GM23338 (cell line): ENCODE results near the gene WNK2. TPM values are rescaled to one million over a fixed set of nuclear protein-coding genes. Genes with fewer than 3 reads are reported as not detected.

Experiments used
- ATAC-seq: fragments of 200-7000 bp; cut with Tn5 transposase; 3 replicates; pipeline ENCODE4 v1.9.1; 2020
- DNase-seq: peaks from one replicate; pipeline ENCODE4 v3.0.0-alpha.2; 2015; ENCODE audit warnings: low spot score
- H2AFZ ChIP-seq: fragments of 200-600 bp; sonication (generic); 2 replicates; pipeline ENCODE4 v1.8.0; 2016; ENCODE audit warnings: antibody characterized with exemption, mild to moderate bottlenecking, moderate library complexity
- H3F3A ChIP-seq: fragments of 200-600 bp; sonication (generic); replicated peaks from 2 replicates; pipeline ENCODE4 v1.8.0; 2017; ENCODE audit warnings: antibody characterized with exemption, mixed run types, low read depth
- H3K27ac ChIP-seq: fragments of 200-600 bp; sonication (generic); 2 replicates; pipeline ENCODE4 v1.6.1; 2016; ENCODE audit warnings: low read depth
- H3K27me3 ChIP-seq: fragments of 200-600 bp; sonication (generic); 2 replicates; pipeline ENCODE4 v1.8.0; 2016; ENCODE audit warnings: mild to moderate bottlenecking, mixed run types, moderate library complexity; ENCODE audit not compliant: insufficient read depth
- H3K36me3 ChIP-seq: fragments of 200-600 bp; sonication (generic); 2 replicates; pipeline ENCODE4 v1.8.0; 2016; ENCODE audit warnings: mild to moderate bottlenecking; ENCODE audit not compliant: insufficient read depth
- H3K4me1 ChIP-seq: fragments of 200-600 bp; sonication (generic); 2 replicates; pipeline ENCODE4 v1.8.0; 2016; ENCODE audit warnings: mild to moderate bottlenecking, moderate library complexity; ENCODE audit not compliant: insufficient read depth
- H3K4me2 ChIP-seq: fragments of 200-600 bp; sonication (generic); 2 replicates; pipeline ENCODE4 v1.7.1; 2017; ENCODE audit warnings: mixed run types
- H3K4me3 ChIP-seq: fragments of 200-600 bp; sonication (generic); 2 replicates; pipeline ENCODE4 v1.6.1; 2016; ENCODE audit warnings: mixed run types
- H3K79me2 ChIP-seq: fragments of 200-600 bp; sonication (generic); replicated peaks from 2 replicates; pipeline ENCODE4 v1.8.0; 2017; ENCODE audit warnings: mild to moderate bottlenecking; ENCODE audit not compliant: insufficient read depth
- H3K9me2 ChIP-seq: fragments of 200-600 bp; sonication (generic); 2 replicates; pipeline ENCODE4 v1.8.0; 2017; ENCODE audit not compliant: insufficient read depth
- H4K20me1 ChIP-seq: fragments of 200-600 bp; sonication (generic); replicated peaks from 2 replicates; pipeline ENCODE4 v1.8.0; 2017; ENCODE audit warnings: mild to moderate bottlenecking; ENCODE audit not compliant: insufficient read depth
- H3K27ac Mint-ChIP-seq: 2 replicates; pipeline ENCODE4 v1.8.0; 2020; ENCODE audit warnings: inconsistent platforms, mild to moderate bottlenecking, moderate library complexity, mixed read lengths
- H3K27me3 Mint-ChIP-seq: 3 replicates; pipeline ENCODE4 v1.8.0; 2022; ENCODE audit warnings: low read depth, mild to moderate bottlenecking, moderate library complexity, mixed read lengths, inconsistent platforms; ENCODE audit not compliant: insufficient read depth, poor library complexity
- H3K36me3 Mint-ChIP-seq: 3 replicates; pipeline ENCODE4 v1.8.0; 2021; ENCODE audit warnings: low read depth, mild to moderate bottlenecking, inconsistent platforms, moderate library complexity, mixed read lengths
- H3K4me1 Mint-ChIP-seq: 3 replicates; pipeline ENCODE4 v1.8.0; 2020; ENCODE audit warnings: mild to moderate bottlenecking, inconsistent platforms, mixed read lengths
- H3K4me3 Mint-ChIP-seq: 3 replicates; pipeline ENCODE4 v1.8.0; 2021; ENCODE audit warnings: moderate library complexity, mild to moderate bottlenecking, inconsistent platforms, mixed read lengths
- H3K9me3 Mint-ChIP-seq: 3 replicates; pipeline ENCODE4 v1.8.0; 2020; ENCODE audit warnings: moderate library complexity, mild to moderate bottlenecking, inconsistent platforms, mixed read lengths
- CREB1 ChIP-seq: fragments of 250-450 bp; sonication (Bioruptor Pico); IDR thresholded peaks from 2 replicates; pipeline ENCODE4 v1.5.0; 2020; ENCODE audit warnings: low read depth, mild to moderate bottlenecking, moderate library complexity
- ETS1 ChIP-seq: IDR thresholded peaks from 2 replicates; pipeline ENCODE4 v1.6.1; 2016; ENCODE audit warnings: antibody characterized with exemption
- EZH2 ChIP-seq: fragments of 200-600 bp; sonication (generic); IDR thresholded peaks from one replicate; pipeline ENCODE4 v1.8.0; 2017; ENCODE audit warnings: antibody characterized with exemption, mild to moderate bottlenecking, low read depth; ENCODE audit not compliant: unreplicated experiment
- EZH2phosphoT487 ChIP-seq: fragments of 200-600 bp; sonication (generic); IDR thresholded peaks from one replicate; pipeline ENCODE4 v1.8.1; 2018; ENCODE audit warnings: antibody characterized with exemption; ENCODE audit not compliant: unreplicated experiment
- JUNB ChIP-seq: IDR thresholded peaks from one replicate; pipeline ENCODE4 v1.6.1; 2016; ENCODE audit warnings: antibody characterized with exemption; ENCODE audit not compliant: unreplicated experiment
- NANOG ChIP-seq: IDR thresholded peaks from 2 replicates; pipeline ENCODE4 v1.6.1; 2016; ENCODE audit warnings: antibody characterized with exemption, borderline replicate concordance
- POLR2AphosphoS5 ChIP-seq: IDR thresholded peaks from 2 replicates; pipeline ENCODE4 v1.6.1; 2016; ENCODE audit warnings: antibody characterized with exemption, low read depth
- STAT1 ChIP-seq: IDR thresholded peaks from one replicate; pipeline ENCODE4 v1.6.1; 2016; ENCODE audit warnings: antibody characterized with exemption; ENCODE audit not compliant: unreplicated experiment
- ZNF114 ChIP-seq: fragments of 250-450 bp; sonication (Bioruptor Pico); IDR thresholded peaks from 2 replicates; pipeline ENCODE4 v1.5.0; 2020; ENCODE audit warnings: mild to moderate bottlenecking, moderate library complexity
- ZNF331 ChIP-seq: fragments of 250-450 bp; sonication (Bioruptor Pico); IDR thresholded peaks from 2 replicates; pipeline ENCODE4 v1.5.0; 2020; ENCODE audit warnings: low read depth, mild to moderate bottlenecking, moderate library complexity
- polyA plus RNA-seq: library from polyadenylated mRNA; unstranded; fragments of >200 nt; fragmentation: Nextera tagmentation; extraction: Ambion mirVana; gene quantifications from 2 replicates; pipeline ENCODE4 v1.2.1, GENCODE V29; 2016
- total RNA-seq: library from RNA; depleted of rRNA; stranded (reverse); fragments of >200 nt; shearing (Covaris generic); gene quantifications from 2 replicates; pipeline ENCODE4 v1.2.3, GENCODE V29; 2014
- TF ChIP-seq, protein P1 (sequence below), 2 experiments: fragments of 200-600 bp in 1 of 2; sonication (generic) in 1 of 2; conservative IDR thresholded peaks; 2 replicates each; pipeline versions ENCODE4 v1.5.1 to v1.6.1; 2016 to 2017; ENCODE audit warnings: antibody characterized with exemption in 2 of 2, low read depth in 2 of 2, mild to moderate bottlenecking in 2 of 2, moderate library complexity in 1 of 2
- TF ChIP-seq, protein P2 (sequence below): fragments of 250-450 bp; sonication (Bioruptor Pico); IDR thresholded peaks from 2 replicates; pipeline ENCODE4 v1.5.0; 2020; ENCODE audit warnings: mild to moderate bottlenecking, moderate library complexity
- TF ChIP-seq, protein P3 (sequence below): IDR thresholded peaks from one replicate; pipeline ENCODE4 v1.6.1; 2018; ENCODE audit warnings: antibody characterized with exemption; ENCODE audit not compliant: unreplicated experiment

WNK2 gene
- total and polyA plus RNA-seq, 2 experiments from 2014 or later: 56.4 to 102 TPM

GRCh38 chr9:93315960-93316359 lies 132.0 kb downstream of the WNK2 start:
- Histone ChIP-seq H3K27me3 (no peaks in the 10 kb centered on the region), H3K4me1 (no peaks in the 10 kb centered on the region), H4K20me1 (no peaks in the 10 kb centered on the region), H3K79me2 (no peaks in the 10 kb centered on the region), H2AFZ (no peak overlapping the region), H3K4me3 (no peak overlapping the region), H3K36me3 (peaks cover 4% of the 10 kb centered on the region; the same call in 1 of the 2 replicates), H3K27ac (no peak overlapping the region), H3F3A (no peaks in the 10 kb centered on the region), H3K4me2 (no peak overlapping the region), H3K9me2 (no peaks in the 10 kb centered on the region)
- DNase-seq (no peak), ATAC-seq (no peak)
- Mint-ChIP-seq H3K4me1 (peaks cover 6% of the 10 kb centered on the region), H3K4me3 (no peak overlapping the region), H3K36me3 (peaks cover 43% of the 10 kb centered on the region), H3K27ac (no peak overlapping the region), H3K9me3 (peaks cover 10% of the 10 kb centered on the region; the same call in 2 of the 3 replicates), H3K27me3 (peaks cover 9% of the 10 kb centered on the region)
- TF ChIP-seq ZNF331 (no peak), NANOG (no peak), STAT1 (no peak), CREB1 (no peak), EZH2phosphoT487 (no peak), POLR2AphosphoS5 (no peak), ETS1 (no peak), JUNB (no peak), ZNF114 (CRISPR knock-in tag) (no peak), EZH2 (no peak)
- TF ChIP-seq, protein P1, sequence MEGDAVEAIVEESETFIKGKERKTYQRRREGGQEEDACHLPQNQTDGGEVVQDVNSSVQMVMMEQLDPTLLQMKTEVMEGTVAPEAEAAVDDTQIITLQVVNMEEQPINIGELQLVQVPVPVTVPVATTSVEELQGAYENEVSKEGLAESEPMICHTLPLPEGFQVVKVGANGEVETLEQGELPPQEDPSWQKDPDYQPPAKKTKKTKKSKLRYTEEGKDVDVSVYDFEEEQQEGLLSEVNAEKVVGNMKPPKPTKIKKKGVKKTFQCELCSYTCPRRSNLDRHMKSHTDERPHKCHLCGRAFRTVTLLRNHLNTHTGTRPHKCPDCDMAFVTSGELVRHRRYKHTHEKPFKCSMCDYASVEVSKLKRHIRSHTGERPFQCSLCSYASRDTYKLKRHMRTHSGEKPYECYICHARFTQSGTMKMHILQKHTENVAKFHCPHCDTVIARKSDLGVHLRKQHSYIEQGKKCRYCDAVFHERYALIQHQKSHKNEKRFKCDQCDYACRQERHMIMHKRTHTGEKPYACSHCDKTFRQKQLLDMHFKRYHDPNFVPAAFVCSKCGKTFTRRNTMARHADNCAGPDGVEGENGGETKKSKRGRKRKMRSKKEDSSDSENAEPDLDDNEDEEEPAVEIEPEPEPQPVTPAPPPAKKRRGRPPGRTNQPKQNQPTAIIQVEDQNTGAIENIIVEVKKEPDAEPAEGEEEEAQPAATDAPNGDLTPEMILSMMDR (conservative IDR thresholded peaks at IDR 0.05; ENCODE audit: low read depth in 2 of 2): no peak
- TF ChIP-seq, protein P2, sequence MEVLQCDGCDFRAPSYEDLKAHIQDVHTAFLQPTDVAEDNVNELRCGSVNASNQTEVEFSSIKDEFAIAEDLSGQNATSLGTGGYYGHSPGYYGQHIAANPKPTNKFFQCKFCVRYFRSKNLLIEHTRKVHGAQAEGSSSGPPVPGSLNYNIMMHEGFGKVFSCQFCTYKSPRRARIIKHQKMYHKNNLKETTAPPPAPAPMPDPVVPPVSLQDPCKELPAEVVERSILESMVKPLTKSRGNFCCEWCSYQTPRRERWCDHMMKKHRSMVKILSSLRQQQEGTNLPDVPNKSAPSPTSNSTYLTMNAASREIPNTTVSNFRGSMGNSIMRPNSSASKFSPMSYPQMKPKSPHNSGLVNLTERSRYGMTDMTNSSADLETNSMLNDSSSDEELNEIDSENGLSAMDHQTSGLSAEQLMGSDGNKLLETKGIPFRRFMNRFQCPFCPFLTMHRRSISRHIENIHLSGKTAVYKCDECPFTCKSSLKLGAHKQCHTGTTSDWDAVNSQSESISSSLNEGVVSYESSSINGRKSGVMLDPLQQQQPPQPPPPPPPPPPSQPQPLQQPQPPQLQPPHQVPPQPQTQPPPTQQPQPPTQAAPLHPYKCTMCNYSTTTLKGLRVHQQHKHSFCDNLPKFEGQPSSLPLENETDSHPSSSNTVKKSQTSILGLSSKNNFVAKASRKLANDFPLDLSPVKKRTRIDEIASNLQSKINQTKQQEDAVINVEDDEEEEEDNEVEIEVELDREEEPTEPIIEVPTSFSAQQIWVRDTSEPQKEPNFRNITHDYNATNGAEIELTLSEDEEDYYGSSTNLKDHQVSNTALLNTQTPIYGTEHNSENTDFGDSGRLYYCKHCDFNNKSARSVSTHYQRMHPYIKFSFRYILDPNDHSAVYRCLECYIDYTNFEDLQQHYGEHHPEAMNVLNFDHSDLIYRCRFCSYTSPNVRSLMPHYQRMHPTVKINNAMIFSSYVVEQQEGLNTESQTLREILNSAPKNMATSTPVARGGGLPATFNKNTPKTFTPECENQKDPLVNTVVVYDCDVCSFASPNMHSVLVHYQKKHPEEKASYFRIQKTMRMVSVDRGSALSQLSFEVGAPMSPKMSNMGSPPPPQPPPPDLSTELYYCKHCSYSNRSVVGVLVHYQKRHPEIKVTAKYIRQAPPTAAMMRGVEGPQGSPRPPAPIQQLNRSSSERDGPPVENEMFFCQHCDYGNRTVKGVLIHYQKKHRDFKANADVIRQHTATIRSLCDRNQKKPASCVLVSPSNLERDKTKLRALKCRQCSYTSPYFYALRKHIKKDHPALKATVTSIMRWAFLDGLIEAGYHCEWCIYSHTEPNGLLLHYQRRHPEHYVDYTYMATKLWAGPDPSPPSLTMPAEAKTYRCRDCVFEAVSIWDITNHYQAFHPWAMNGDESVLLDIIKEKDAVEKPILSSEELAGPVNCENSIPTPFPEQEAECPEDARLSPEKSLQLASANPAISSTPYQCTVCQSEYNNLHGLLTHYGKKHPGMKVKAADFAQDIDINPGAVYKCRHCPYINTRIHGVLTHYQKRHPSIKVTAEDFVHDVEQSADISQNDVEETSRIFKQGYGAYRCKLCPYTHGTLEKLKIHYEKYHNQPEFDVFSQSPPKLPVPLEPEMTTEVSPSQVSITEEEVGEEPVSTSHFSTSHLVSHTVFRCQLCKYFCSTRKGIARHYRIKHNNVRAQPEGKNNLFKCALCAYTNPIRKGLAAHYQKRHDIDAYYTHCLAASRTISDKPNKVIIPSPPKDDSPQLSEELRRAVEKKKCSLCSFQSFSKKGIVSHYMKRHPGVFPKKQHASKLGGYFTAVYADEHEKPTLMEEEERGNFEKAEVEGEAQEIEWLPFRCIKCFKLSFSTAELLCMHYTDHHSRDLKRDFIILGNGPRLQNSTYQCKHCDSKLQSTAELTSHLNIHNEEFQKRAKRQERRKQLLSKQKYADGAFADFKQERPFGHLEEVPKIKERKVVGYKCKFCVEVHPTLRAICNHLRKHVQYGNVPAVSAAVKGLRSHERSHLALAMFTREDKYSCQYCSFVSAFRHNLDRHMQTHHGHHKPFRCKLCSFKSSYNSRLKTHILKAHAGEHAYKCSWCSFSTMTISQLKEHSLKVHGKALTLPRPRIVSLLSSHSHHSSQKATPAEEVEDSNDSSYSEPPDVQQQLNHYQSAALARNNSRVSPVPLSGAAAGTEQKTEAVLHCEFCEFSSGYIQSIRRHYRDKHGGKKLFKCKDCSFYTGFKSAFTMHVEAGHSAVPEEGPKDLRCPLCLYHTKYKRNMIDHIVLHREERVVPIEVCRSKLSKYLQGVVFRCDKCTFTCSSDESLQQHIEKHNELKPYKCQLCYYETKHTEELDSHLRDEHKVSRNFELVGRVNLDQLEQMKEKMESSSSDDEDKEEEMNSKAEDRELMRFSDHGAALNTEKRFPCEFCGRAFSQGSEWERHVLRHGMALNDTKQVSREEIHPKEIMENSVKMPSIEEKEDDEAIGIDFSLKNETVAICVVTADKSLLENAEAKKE (CRISPR knock-in tag): no peak
- TF ChIP-seq, protein P3, sequence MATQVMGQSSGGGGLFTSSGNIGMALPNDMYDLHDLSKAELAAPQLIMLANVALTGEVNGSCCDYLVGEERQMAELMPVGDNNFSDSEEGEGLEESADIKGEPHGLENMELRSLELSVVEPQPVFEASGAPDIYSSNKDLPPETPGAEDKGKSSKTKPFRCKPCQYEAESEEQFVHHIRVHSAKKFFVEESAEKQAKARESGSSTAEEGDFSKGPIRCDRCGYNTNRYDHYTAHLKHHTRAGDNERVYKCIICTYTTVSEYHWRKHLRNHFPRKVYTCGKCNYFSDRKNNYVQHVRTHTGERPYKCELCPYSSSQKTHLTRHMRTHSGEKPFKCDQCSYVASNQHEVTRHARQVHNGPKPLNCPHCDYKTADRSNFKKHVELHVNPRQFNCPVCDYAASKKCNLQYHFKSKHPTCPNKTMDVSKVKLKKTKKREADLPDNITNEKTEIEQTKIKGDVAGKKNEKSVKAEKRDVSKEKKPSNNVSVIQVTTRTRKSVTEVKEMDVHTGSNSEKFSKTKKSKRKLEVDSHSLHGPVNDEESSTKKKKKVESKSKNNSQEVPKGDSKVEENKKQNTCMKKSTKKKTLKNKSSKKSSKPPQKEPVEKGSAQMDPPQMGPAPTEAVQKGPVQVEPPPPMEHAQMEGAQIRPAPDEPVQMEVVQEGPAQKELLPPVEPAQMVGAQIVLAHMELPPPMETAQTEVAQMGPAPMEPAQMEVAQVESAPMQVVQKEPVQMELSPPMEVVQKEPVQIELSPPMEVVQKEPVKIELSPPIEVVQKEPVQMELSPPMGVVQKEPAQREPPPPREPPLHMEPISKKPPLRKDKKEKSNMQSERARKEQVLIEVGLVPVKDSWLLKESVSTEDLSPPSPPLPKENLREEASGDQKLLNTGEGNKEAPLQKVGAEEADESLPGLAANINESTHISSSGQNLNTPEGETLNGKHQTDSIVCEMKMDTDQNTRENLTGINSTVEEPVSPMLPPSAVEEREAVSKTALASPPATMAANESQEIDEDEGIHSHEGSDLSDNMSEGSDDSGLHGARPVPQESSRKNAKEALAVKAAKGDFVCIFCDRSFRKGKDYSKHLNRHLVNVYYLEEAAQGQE: no peak
